HEK293 (cell line): ENCODE measurements around the gene CCSER1.

Experiments used
- CTCF ChIA-PET: fragments of 350-600 bp; formaldehyde crosslinking; extraction: SDS; loops from one replicate; lab custom pipeline; 2021; ENCODE audit warnings: antibody characterized with exemption; lab: Yijun Ruan, JAX
- POLR2A ChIA-PET: fragments of 300-600 bp; formaldehyde crosslinking; extraction: SDS; loops from one replicate; lab custom pipeline; 2020; ENCODE audit warnings: antibody characterized with exemption, inconsistent platforms; lab: Yijun Ruan, JAX
- H3K27ac ChIP-seq: fragments of 200-500 bp; sonication (Bioruptor generic); 2 replicates; pipeline ENCODE4 v1.5.1; 2014; ENCODE audit warnings: low read depth, low read length, control low read depth, inconsistent platforms; ENCODE audit errors: extremely low read depth
- H3K36me3 ChIP-seq, 2 experiments: fragments of 200-500 bp in 1 of 2; sonication (Bioruptor generic) in 1 of 2; 1 replicate in 1 of 2; 2 replicates in 1 of 2; pipeline ENCODE4 v1.5.1; 2014 to 2017; ENCODE audit warnings: inconsistent platforms in 2 of 2, low read length in 2 of 2; ENCODE audit not compliant: control insufficient read depth in 2 of 2, insufficient read depth in 1 of 2
- H3K4me1 ChIP-seq: fragments of 200-500 bp; sonication (Bioruptor generic); 2 replicates; pipeline ENCODE4 v1.5.1; 2014; ENCODE audit warnings: mild to moderate bottlenecking, low read length, inconsistent platforms; ENCODE audit not compliant: control insufficient read depth, insufficient read depth
- H3K4me3 ChIP-seq: 2 replicates; pipeline ENCODE4 v1.5.1; 2011; ENCODE audit warnings: low read depth, mild to moderate bottlenecking, control low read depth, low read length, moderate library complexity
- H3K9me3 ChIP-seq: fragments of 200-500 bp; sonication (Bioruptor generic); 2 replicates; pipeline ENCODE4 v1.5.1; 2014; ENCODE audit warnings: low read depth, low read length, inconsistent platforms; ENCODE audit not compliant: control insufficient read depth, insufficient read depth
- KLF7 ChIP-seq: fragments of 450-650 bp; formaldehyde crosslinking; IDR thresholded peaks from 2 replicates; pipeline ENCODE4 v1.5.1; 2016; ENCODE audit warnings: missing biosample characterization, missing genetic modification characterization, borderline replicate concordance
- OVOL3 ChIP-seq: fragments of 450-650 bp; formaldehyde crosslinking; IDR thresholded peaks from 2 replicates; pipeline ENCODE4 v1.5.1; 2016; ENCODE audit warnings: missing biosample characterization, missing genetic modification characterization
- SETDB1 ChIP-seq: IDR thresholded peaks from one replicate; pipeline ENCODE4 v1.6.1; 2017; ENCODE audit warnings: mild to moderate bottlenecking, low read length, moderate library complexity, mixed read lengths; ENCODE audit not compliant: insufficient read length
- TCF7L2 ChIP-seq: IDR thresholded peaks from 2 replicates; pipeline ENCODE4 v1.6.1; 2011; ENCODE audit warnings: low read depth, mild to moderate bottlenecking, inconsistent platforms, low read length, moderate library complexity, borderline replicate concordance
- ZBTB11 ChIP-seq: fragments of 450-650 bp; formaldehyde crosslinking; conservative IDR thresholded peaks from 2 replicates; pipeline ENCODE4 v1.5.1; 2016; ENCODE audit warnings: low read depth, missing biosample characterization, missing genetic modification characterization
- ZBTB17 ChIP-seq: fragments of 450-650 bp; formaldehyde crosslinking; IDR thresholded peaks from 2 replicates; pipeline ENCODE4 v1.5.1; 2016; ENCODE audit warnings: missing biosample characterization, missing genetic modification characterization
- ZNF132 ChIP-seq: fragments of 450-650 bp; formaldehyde crosslinking; IDR thresholded peaks from 2 replicates; pipeline ENCODE4 v1.5.1; 2017; ENCODE audit warnings: missing biosample characterization, missing genetic modification characterization, borderline replicate concordance
- ZNF146 ChIP-seq: fragments of 450-650 bp; formaldehyde crosslinking; IDR thresholded peaks from 2 replicates; pipeline ENCODE4 v1.5.1; 2016; ENCODE audit warnings: missing biosample characterization, missing genetic modification characterization
- ZNF211 ChIP-seq: fragments of 450-650 bp; formaldehyde crosslinking; IDR thresholded peaks from 2 replicates; pipeline ENCODE4 v1.5.1; 2016; ENCODE audit warnings: low read depth, missing biosample characterization, missing genetic modification characterization
- ZNF26 ChIP-seq: fragments of 450-650 bp; formaldehyde crosslinking; IDR thresholded peaks from 2 replicates; pipeline ENCODE4 v1.5.1; 2016; ENCODE audit warnings: missing biosample characterization, missing genetic modification characterization
- ZNF324 ChIP-seq: fragments of 450-650 bp; formaldehyde crosslinking; IDR thresholded peaks from 2 replicates; pipeline ENCODE4 v1.5.1; 2016; ENCODE audit warnings: missing biosample characterization, missing genetic modification characterization
- ZNF398 ChIP-seq: fragments of 450-650 bp; formaldehyde crosslinking; IDR thresholded peaks from 2 replicates; pipeline ENCODE4 v1.5.1; 2017; ENCODE audit warnings: missing biosample characterization, missing genetic modification characterization
- ZNF513 ChIP-seq: fragments of 450-650 bp; IDR thresholded peaks from 2 replicates; pipeline ENCODE4 v1.5.1; 2018; ENCODE audit warnings: missing biosample characterization, missing genetic modification characterization
- ZNF707 ChIP-seq: fragments of 450-650 bp; formaldehyde crosslinking; IDR thresholded peaks from 2 replicates; pipeline ENCODE4 v1.5.1; 2016; ENCODE audit warnings: missing biosample characterization, missing genetic modification characterization
- ZNF768 ChIP-seq: fragments of 450-650 bp; formaldehyde crosslinking; IDR thresholded peaks from 2 replicates; pipeline ENCODE4 v1.5.1; 2018; ENCODE audit warnings: missing biosample characterization, mild to moderate bottlenecking, missing genetic modification characterization
- ZNF791 ChIP-seq: fragments of 450-650 bp; formaldehyde crosslinking; IDR thresholded peaks from 2 replicates; pipeline ENCODE4 v1.5.1; 2016; ENCODE audit warnings: missing biosample characterization, missing genetic modification characterization
- ZSCAN18 ChIP-seq: fragments of 450-650 bp; formaldehyde crosslinking; IDR thresholded peaks from 2 replicates; pipeline ENCODE4 v1.5.1; 2016; ENCODE audit warnings: missing biosample characterization, missing genetic modification characterization
- ZSCAN30 ChIP-seq: fragments of 450-650 bp; IDR thresholded peaks from 2 replicates; pipeline ENCODE4 v1.5.1; 2018; ENCODE audit warnings: missing biosample characterization, mild to moderate bottlenecking, missing genetic modification characterization, moderate library complexity

The CCSER1 gene

GRCh38 chr4:90495211-90495610 is 368.0 kb downstream of the CCSER1 start:
- ChIA-PET POLR2A (no interaction called here), CTCF (no interaction called here)
- TF ChIP-seq ZNF707 (no peak), ZNF398 (tag by site-specific recombination) (no peak), ZNF791 (tag by site-specific recombination) (no peak), OVOL3 (tag by site-specific recombination) (no peak), ZBTB17 (tag by site-specific recombination) (no peak), ZNF324 (tag by site-specific recombination) (no peak)
- Histone ChIP-seq H3K9me3 (no peaks in the 10 kb centered on the region), H3K36me3 (no peaks in the 10 kb centered on the region), H3K27ac (no peak overlapping the region), H3K4me1 (no peaks in the 10 kb centered on the region), H3K4me3 (no peak overlapping the region)

- Histone ChIP-seq H3K9me3 (no peaks in the 10 kb centered on the region), H3K36me3 (no peaks in the 10 kb centered on the region), H3K4me3 (no peak overlapping the region), H3K4me1 (no peaks in the 10 kb centered on the region), H3K27ac (no peak overlapping the region)
- ChIA-PET POLR2A (no interaction called here), CTCF (no interaction called here)
- TF ChIP-seq ZNF26 (tag by site-specific recombination), result no peak
- no peak for TF ChIP-seq ZNF768
These were observed 368.7 kb downstream of the CCSER1 start for GRCh38 chr4:90495936-90496335.

GRCh38 chr4:90498175-90498574 is 371.0 kb downstream of the CCSER1 start:
- no peaks in the 10 kb centered on the region for H3K9me3 ChIP-seq
- no peak overlapping the region for H3K27ac ChIP-seq
- no peaks in the 10 kb centered on the region for H3K36me3 ChIP-seq
- TF ChIP-seq ZNF132 (no peak), ZSCAN18 (tag by site-specific recombination) (no peak), SETDB1 (no peak), ZBTB17 (tag by site-specific recombination) (no peak), ZNF146 (no peak), KLF7 (tag by site-specific recombination) (no peak), ZNF211 (tag by site-specific recombination) (no peak), ZSCAN30 (no peak), ZBTB11 (tag by site-specific recombination) (no peak), ZNF513 (tag by site-specific recombination) (no peak), TCF7L2 (no peak)
- H3K4me1 ChIP-seq, result no peaks in the 10 kb centered on the region
- CTCF ChIA-PET, result no interaction called here
- H3K4me3 ChIP-seq, result no peak overlapping the region
- POLR2A ChIA-PET, result no interaction called here
